Naive thymus-derived CD8-positive, alpha-beta T cell (primary cell): ENCODE measurements around the gene JAM2. TPM values are rescaled to one million over a fixed set of nuclear protein-coding genes. Genes with fewer than 3 reads are reported as not detected.
"Not testable (repeated sequence)": the region's sequence is repeated elsewhere in the genome, so short reads cannot be mapped to it uniquely, and the experiment has no call there.

Source experiments
- ATAC-seq, 2 donors: fragments of 150-1000 bp; cut with Tn5 transposase in 1 of 2; sonication (Bioruptor Pico), chemical (Tn5 transposase) in 1 of 2; 1 replicate in 1 of 2; 2 replicates in 1 of 2; pipeline ENCODE4 v1.10.0; 2021; ENCODE audit warnings: mild to moderate bottlenecking in 2 of 2, moderate library complexity in 2 of 2
- POLR2A ChIA-PET: fragments of 350-600 bp; sonication (Branson Sonifier 250); formaldehyde crosslinking; loops from one replicate; lab custom pipeline; 2021; ENCODE audit warnings: antibody characterized with exemption; lab: Charles Lee
- DNase-seq, 10 donors: peaks; one replicate each; pipeline versions ENCODE4 v3.0.0 to v3.0.0-alpha.2; 2020 to 2022
- H3K27ac Mint-ChIP-seq, 10 donors: one replicate each; pipeline ENCODE4 v1.8.0; 2020 to 2022; ENCODE audit warnings: mild to moderate bottlenecking in 10 of 10, mixed read lengths in 10 of 10, moderate library complexity in 4 of 10, inconsistent platforms in 1 of 10
- H3K27me3 Mint-ChIP-seq, 5 donors: one replicate each; pipeline ENCODE4 v1.8.0; 2021 to 2022; ENCODE audit warnings: mixed read lengths in 5 of 5
- H3K36me3 Mint-ChIP-seq, 3 donors: one replicate each; pipeline ENCODE4 v1.8.0; 2020 to 2022; ENCODE audit warnings: mixed read lengths in 3 of 3, mild to moderate bottlenecking in 2 of 3, inconsistent platforms in 1 of 3
- H3K4me1 Mint-ChIP-seq, 4 donors: one replicate each; pipeline ENCODE4 v1.8.0; 2021 to 2022; ENCODE audit warnings: mixed read lengths in 4 of 4
- H3K4me3 Mint-ChIP-seq, 10 donors: one replicate each; pipeline ENCODE4 v1.8.0; 2020 to 2022; ENCODE audit warnings: mild to moderate bottlenecking in 10 of 10, mixed read lengths in 10 of 10, moderate library complexity in 6 of 10, inconsistent platforms in 1 of 10
- H3K9me3 Mint-ChIP-seq, 9 donors: one replicate each; pipeline ENCODE4 v1.8.0; 2020 to 2022; ENCODE audit warnings: mixed read lengths in 9 of 9, mild to moderate bottlenecking in 3 of 9, inconsistent platforms in 1 of 9, moderate library complexity in 1 of 9
- polyA plus RNA-seq, 3 donors: library from polyadenylated mRNA; unstranded; fragments of 300-500 nt; fragmentation: Illumina TruSeq; gene quantifications; one replicate each; pipeline ENCODE4 v1.2.3, GENCODE V29; 2021
- total RNA-seq, 8 experiments: library from RNA in 2 of 8; stranded (reverse) in 2 of 8; gene quantifications; one replicate each; pipeline ENCODE4 v1.2.3 and lab custom pipeline; 2021 to 2026

Gene JAM2
- total and polyA plus RNA-seq, 5 experiments from 2014 or later, result 0.05 to 0.23 (median 0.20) TPM; not detected in 1

DNA sequence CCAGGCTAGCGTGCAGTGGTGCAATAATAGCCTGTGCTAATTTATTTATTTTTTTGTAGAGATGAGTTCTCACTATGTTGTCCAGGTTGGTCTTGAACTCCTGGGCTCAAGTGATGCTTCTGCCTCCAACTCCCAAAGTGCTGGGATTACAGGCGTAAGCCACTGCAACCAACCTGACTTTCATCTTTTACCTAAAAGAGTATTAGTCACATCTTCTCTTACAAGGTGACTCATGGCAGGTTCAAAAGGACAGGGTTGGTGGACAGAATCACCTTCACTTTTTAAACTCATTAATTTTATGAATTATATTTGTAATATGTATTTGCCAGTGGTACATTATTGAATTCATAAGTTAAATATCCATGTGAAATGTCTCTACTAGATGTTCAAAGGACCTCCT is 18.1 kb downstream of the JAM2 start:
- Mint-ChIP-seq H3K27ac (no peak overlapping the region), H3K36me3 (no peaks in the 10 kb centered on the region), H3K9me3 (peaks cover 0 to 9% (median 0%) of the 10 kb centered on the region in 9 donors), H3K4me3 (no peak overlapping the region), H3K4me1 (no peaks in the 10 kb centered on the region), H3K27me3 (peaks cover 0 to 1% (median 0%) of the 10 kb centered on the region in 5 donors)
- POLR2A ChIA-PET, result interaction anchor here (0.6 kb wide), 1 partner anchor 203 kb away, joined by 4 read pairs; no protein-coding TSS in a partner anchor
- DNase-seq (no peak), ATAC-seq (no peak)

DNA sequence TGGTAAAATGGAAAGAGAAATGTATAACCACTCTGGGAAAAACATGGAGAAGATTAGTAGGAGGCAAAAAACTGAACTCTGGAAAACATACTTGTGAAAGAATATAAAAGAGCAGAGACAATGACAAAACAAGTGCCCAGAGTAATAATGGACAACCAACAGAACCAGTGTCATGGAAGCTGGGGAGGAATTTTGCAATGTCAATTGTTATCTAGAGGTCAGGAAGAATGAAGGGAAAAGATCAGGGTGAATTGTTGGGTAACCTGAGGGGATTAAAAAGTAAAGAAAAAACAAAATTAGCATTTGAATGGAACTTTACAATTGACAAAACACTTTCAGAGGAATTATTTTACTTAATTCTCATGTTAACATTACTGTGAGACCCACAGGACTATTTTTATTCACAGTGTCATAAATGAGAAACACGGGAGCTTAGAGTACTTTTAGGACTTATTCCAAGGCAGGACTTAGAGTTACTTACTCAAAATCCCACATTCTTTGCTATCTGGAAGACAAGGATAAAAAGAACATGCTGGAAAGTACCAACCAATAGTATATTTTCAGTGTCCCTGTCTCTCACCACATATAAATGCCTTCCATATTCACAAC is 19.5 kb downstream of the JAM2 start:
- H3K36me3 Mint-ChIP-seq, result no peaks in the 10 kb centered on the region
- H3K27me3 Mint-ChIP-seq, result peaks cover 0 to 3% (median 0%) of the 10 kb centered on the region in 5 donors
- POLR2A ChIA-PET, result no interaction called here
- no peak overlapping the region for H3K4me3 Mint-ChIP-seq
- peaks cover 0 to 9% (median 0%) of the 10 kb centered on the region in 9 donors for H3K9me3 Mint-ChIP-seq
- no peak overlapping the region for H3K27ac Mint-ChIP-seq
- DNase-seq (no peak), ATAC-seq (no peak)
- H3K4me1 Mint-ChIP-seq, result no peaks in the 10 kb centered on the region

- H3K4me3 Mint-ChIP-seq, result no peak overlapping the region
Measured at GRCh38 chr21:25660233-25660632, 21.2 kb downstream of the JAM2 start.

GRCh38 chr21:25664491-25664931 is 25.5 kb downstream of the JAM2 start:
- DNase-seq, result no peak
- peaks cover 2 to 18% (median 10%) of the 10 kb centered on the region in 5 donors for H3K27me3 Mint-ChIP-seq
- POLR2A ChIA-PET, result no interaction called here
- H3K4me1 Mint-ChIP-seq, result no peaks in the 10 kb centered on the region
- no peaks in the 10 kb centered on the region for H3K36me3 Mint-ChIP-seq
- no peaks in the 10 kb centered on the region for H3K9me3 Mint-ChIP-seq
- H3K27ac Mint-ChIP-seq, result no peak overlapping the region
- no peak for ATAC-seq
- H3K4me3 Mint-ChIP-seq, result no peak overlapping the region

More at GRCh38 chr21:25660233-25660632, 21.2 kb downstream of the JAM2 start:
- DNase-seq (no peak), ATAC-seq (no peak)
- no peak overlapping the region for H3K27ac Mint-ChIP-seq
- no peaks in the 10 kb centered on the region for H3K36me3 Mint-ChIP-seq
- H3K27me3 Mint-ChIP-seq, result peaks cover 0 to 7% (median 0%) of the 10 kb centered on the region in 5 donors
- POLR2A ChIA-PET, result no interaction called here
- H3K9me3 Mint-ChIP-seq, result no peaks in the 10 kb centered on the region
- H3K4me1 Mint-ChIP-seq, result no peaks in the 10 kb centered on the region

GRCh38 chr21:25670726-25671125 is 31.7 kb downstream of the JAM2 start:
- Mint-ChIP-seq H3K27ac (no peak overlapping the region), H3K9me3 (peaks cover 0 to 8% (median 0%) of the 10 kb centered on the region in 9 donors), H3K36me3 (peaks cover 0 to 7% (median 3%) of the 10 kb centered on the region in 3 donors), H3K27me3 (peaks cover 2 to 24% (median 9%) of the 10 kb centered on the region in 5 donors), H3K4me1 (no peaks in the 10 kb centered on the region), H3K4me3 (no peak overlapping the region)
- DNase-seq (no peak), ATAC-seq (no peak)
- POLR2A ChIA-PET, result no interaction called here

DNA sequence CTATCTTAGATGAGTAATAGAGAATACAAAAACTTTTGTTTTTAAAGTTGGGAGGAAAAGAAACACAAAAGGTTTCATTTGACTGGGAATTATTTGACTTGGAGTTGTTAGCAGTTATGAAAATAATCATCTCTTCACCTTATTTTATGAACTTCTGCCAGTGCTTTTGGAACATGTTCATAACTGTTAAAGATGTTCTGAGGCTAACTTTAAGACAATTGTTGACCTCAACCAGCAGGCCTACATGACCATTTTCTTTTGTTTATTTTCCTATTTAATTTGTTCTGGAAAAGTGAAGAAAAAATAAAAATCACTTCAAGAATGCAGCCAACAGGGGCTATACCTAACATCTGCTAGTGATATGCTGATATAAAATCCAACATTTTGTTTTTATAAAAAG is 37.4 kb downstream of the JAM2 start:
- no peak overlapping the region for H3K27ac Mint-ChIP-seq
- H3K9me3 Mint-ChIP-seq, result peaks cover 0 to 8% (median 0%) of the 10 kb centered on the region in 9 donors
- POLR2A ChIA-PET, result no interaction called here
- H3K4me3 Mint-ChIP-seq, result no peak overlapping the region
- no peak for DNase-seq
- ATAC-seq, result no peak
- H3K4me1 Mint-ChIP-seq, result no peaks in the 10 kb centered on the region
- peaks cover 0 to 7% (median 3%) of the 10 kb centered on the region in 3 donors for H3K36me3 Mint-ChIP-seq
- H3K27me3 Mint-ChIP-seq, result peaks cover 2 to 12% (median 2%) of the 10 kb centered on the region in 5 donors

DNA sequence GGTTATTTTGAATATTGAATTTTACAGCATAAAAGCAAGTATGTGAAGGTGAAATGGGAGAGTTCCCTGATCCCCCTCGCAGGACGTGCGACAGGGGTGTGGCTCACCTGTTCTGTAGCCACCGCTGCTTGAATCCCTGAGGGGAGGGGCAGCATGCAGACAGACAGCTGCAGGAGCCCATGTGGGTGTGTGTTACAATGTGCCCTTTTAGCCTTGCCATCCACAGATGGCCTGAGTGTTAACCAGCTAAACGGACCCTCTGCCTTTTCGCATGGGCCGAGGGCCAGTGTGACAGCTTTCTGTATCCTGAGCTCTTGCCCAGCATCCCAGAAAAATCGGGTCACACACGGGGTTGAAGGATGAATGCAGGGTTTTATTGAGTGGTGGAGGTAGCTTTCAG is 43.3 kb downstream of the JAM2 start:
- no peak for DNase-seq
- H3K4me1 Mint-ChIP-seq, result no peaks in the 10 kb centered on the region
- H3K27ac Mint-ChIP-seq, result no peak overlapping the region
- POLR2A ChIA-PET, result no interaction called here
- no peak for ATAC-seq
- peaks cover 0 to 7% (median 2%) of the 10 kb centered on the region in 5 donors for H3K27me3 Mint-ChIP-seq
- H3K36me3 Mint-ChIP-seq, result no peaks in the 10 kb centered on the region
- no peak overlapping the region for H3K4me3 Mint-ChIP-seq
- no peaks in the 10 kb centered on the region for H3K9me3 Mint-ChIP-seq

GRCh38 chr21:25687787-25688186 is 48.7 kb downstream of the JAM2 start:
- no peak for ATAC-seq
- POLR2A ChIA-PET, result no interaction called here
- no peaks in the 10 kb centered on the region for H3K36me3 Mint-ChIP-seq
- no peak overlapping the region for H3K4me3 Mint-ChIP-seq
- H3K27ac Mint-ChIP-seq, result no peak overlapping the region
- DNase-seq, result no peak
- H3K27me3 Mint-ChIP-seq, result peaks cover 0 to 7% (median 4%) of the 10 kb centered on the region in 5 donors
- no peaks in the 10 kb centered on the region for H3K9me3 Mint-ChIP-seq
- H3K4me1 Mint-ChIP-seq, result no peaks in the 10 kb centered on the region

DNA sequence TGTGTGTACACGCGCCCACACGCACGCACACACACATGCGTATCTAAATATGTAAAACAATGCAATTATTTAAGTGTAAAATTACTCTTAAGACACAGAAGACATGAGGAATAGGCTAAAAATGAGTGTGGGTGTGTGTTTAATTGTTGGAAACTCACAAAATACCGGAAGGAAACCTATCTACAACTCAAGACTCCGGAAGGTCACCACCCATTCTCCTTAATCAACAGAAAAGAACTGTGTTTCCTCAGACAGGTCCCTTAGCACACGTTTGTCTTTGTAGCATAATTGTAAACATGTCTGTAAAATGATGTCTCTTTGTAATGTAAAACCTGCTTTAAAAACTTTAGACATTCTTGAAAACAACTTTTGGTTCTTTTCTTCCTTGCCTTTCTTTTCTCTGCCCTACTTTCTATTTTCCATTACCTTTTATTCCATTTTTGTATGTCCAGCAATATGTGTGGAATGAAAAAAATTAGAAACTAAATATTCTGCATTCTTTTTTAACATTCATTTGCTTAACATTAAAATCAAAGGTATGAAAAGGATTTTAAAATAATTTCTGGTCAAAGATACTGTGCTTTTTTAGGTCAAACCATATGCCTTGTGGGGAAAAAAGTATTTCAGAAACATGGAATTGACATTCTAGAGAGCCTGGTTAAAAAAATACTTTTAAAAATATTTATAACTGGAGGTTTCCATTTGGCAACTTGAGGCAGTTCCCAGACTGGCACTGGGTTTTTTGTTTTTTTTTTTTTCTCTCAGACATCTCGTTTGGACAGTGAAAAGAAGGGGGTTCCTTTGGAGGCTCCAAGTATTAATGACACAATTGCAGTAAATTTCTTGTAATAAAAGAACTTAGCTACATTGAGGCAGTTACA is 49.5 kb downstream of the JAM2 start:
- H3K27ac Mint-ChIP-seq, result no peak overlapping the region
- DNase-seq, result no peak
- no peaks in the 10 kb centered on the region for H3K36me3 Mint-ChIP-seq
- no peak for ATAC-seq
- POLR2A ChIA-PET, result no interaction called here
- H3K4me1 Mint-ChIP-seq, result no peaks in the 10 kb centered on the region
- H3K4me3 Mint-ChIP-seq, result no peak overlapping the region
- no peaks in the 10 kb centered on the region for H3K9me3 Mint-ChIP-seq
- H3K27me3 Mint-ChIP-seq, result peaks cover 0 to 6% (median 4%) of the 10 kb centered on the region in 5 donors

- Mint-ChIP-seq H3K4me3 (no peak overlapping the region), H3K9me3 (no peaks in the 10 kb centered on the region), H3K27me3 (peaks cover 0 to 6% (median 4%) of the 10 kb centered on the region in 5 donors), H3K27ac (no peak overlapping the region), H3K36me3 (no peaks in the 10 kb centered on the region), H3K4me1 (no peaks in the 10 kb centered on the region)
- DNase-seq (no peak), ATAC-seq (no peak)
- POLR2A ChIA-PET, result no interaction called here
Measured at GRCh38 chr21:25689226-25689625, 50.2 kb downstream of the JAM2 start.

DNA sequence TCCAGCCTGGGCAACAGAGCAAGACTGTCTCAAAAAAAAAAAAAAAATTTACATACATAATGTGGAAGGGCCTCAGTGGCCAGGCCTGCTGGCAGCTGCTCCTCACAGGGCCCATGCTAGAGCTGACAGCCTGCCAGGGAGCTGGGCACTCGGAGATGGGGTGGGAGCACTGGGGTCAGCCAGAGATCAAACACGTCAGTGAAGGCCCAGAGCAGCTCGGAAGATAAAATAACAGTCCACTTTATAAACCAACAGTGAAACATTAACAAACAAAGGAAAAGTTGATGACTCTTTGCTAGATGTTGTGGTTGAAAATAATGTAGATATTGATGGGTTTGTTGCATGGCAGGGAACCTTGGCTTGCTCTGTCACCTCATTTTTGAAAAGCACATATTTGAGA is 52.9 kb downstream of the JAM2 start:
- Mint-ChIP-seq H3K27me3 (peaks cover 0 to 6% (median 4%) of the 10 kb centered on the region in 5 donors), H3K27ac (no peak overlapping the region), H3K9me3 (no peaks in the 10 kb centered on the region), H3K4me1 (no peaks in the 10 kb centered on the region), H3K36me3 (no peaks in the 10 kb centered on the region), H3K4me3 (no peak overlapping the region)
- no peak for DNase-seq
- no peak for ATAC-seq
- POLR2A ChIA-PET, result no interaction called here

DNA sequence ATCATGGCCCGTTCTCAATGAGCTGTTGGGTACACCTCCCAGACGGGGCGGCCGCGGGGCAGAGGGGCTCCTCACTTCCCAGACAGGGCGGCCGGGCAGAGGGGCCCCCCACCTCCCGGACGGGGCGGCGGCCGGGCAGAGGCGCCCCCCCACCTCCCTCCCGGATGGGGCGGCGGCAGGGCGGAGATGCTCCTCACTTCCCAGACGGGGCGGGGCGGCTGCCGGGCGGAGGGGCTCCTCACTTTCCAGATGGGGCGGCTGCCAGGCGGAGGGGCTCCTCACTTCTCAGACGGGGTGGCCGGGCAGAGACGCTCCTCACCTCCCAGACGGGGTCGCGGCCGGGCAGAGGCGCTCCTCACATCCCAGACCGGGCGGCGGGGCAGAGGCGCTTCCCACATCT is 56.4 kb downstream of the JAM2 start:
- POLR2A ChIA-PET, H3K9me3 Mint-ChIP-seq, H3K27me3 Mint-ChIP-seq, ATAC-seq, H3K36me3 Mint-ChIP-seq, H3K4me1 Mint-ChIP-seq, DNase-seq, H3K4me3 Mint-ChIP-seq, H3K27ac Mint-ChIP-seq: not testable (repeated sequence)

GRCh38 chr21:25700741-25701140 is 61.7 kb downstream of the JAM2 start:
- H3K27me3 Mint-ChIP-seq, result peaks cover 0 to 4% (median 0%) of the 10 kb centered on the region in 5 donors
- H3K9me3 Mint-ChIP-seq, result no peaks in the 10 kb centered on the region
- H3K27ac Mint-ChIP-seq, result no peak overlapping the region
- DNase-seq, result no peak
- no peaks in the 10 kb centered on the region for H3K36me3 Mint-ChIP-seq
- no peak for ATAC-seq
- H3K4me1 Mint-ChIP-seq, result no peaks in the 10 kb centered on the region
- no peak overlapping the region for H3K4me3 Mint-ChIP-seq
- POLR2A ChIA-PET, result no interaction called here
